WTC11 (cell line): ENCODE measurements around the gene MAPKAPK5.

Experiments
- ATF2 ChIP-seq: sonication (generic); formaldehyde crosslinking; IDR thresholded peaks from 2 replicates; pipeline ENCODE4 v1.8.1; 2022; ENCODE audit warnings: low read depth, missing genetic modification reagents, borderline replicate concordance
- CBFB ChIP-seq: sonication (generic); formaldehyde crosslinking; IDR thresholded peaks from 2 replicates; pipeline ENCODE4 v1.8.1; 2022; ENCODE audit warnings: mild to moderate bottlenecking, low read depth, missing genetic modification reagents
- CTCF ChIP-seq: fragments of 200-600 bp; IDR thresholded peaks from 2 replicates; pipeline ENCODE4 v1.8.0; 2022; ENCODE audit warnings: antibody characterized with exemption
- FOXP4 ChIP-seq: sonication (generic); formaldehyde crosslinking; IDR thresholded peaks from 2 replicates; pipeline ENCODE4 v1.8.0; 2022; ENCODE audit warnings: mild to moderate bottlenecking, missing genetic modification reagents
- NFATC4 ChIP-seq: fragments of 250-450 bp; sonication (Bioruptor Pico); IDR thresholded peaks from 2 replicates; pipeline ENCODE4 v1.9.0; 2021; ENCODE audit warnings: mild to moderate bottlenecking
- NFYB ChIP-seq: sonication (generic); formaldehyde crosslinking; conservative IDR thresholded peaks from 2 replicates; pipeline ENCODE4 v1.8.0; 2022; ENCODE audit warnings: low read depth, missing genetic modification reagents
- NR2C2 ChIP-seq: sonication (generic); formaldehyde crosslinking; IDR thresholded peaks from 2 replicates; pipeline ENCODE4 v1.8.0; 2022; ENCODE audit warnings: mild to moderate bottlenecking, missing genetic modification reagents
- PRDM15 ChIP-seq: sonication (generic); formaldehyde crosslinking; IDR thresholded peaks from 2 replicates; pipeline ENCODE4 v1.8.0; 2022; ENCODE audit warnings: missing genetic modification reagents
- STAT6 ChIP-seq: sonication (generic); formaldehyde crosslinking; conservative IDR thresholded peaks from 2 replicates; pipeline ENCODE4 v1.8.1; 2023; ENCODE audit warnings: mild to moderate bottlenecking, low read depth, missing genetic modification reagents, moderate library complexity
- TCF7 ChIP-seq: sonication (generic); formaldehyde crosslinking; IDR thresholded peaks from 2 replicates; pipeline ENCODE4 v1.8.0; 2022; ENCODE audit warnings: mild to moderate bottlenecking, low read depth, missing genetic modification reagents, moderate library complexity

- TF ChIP-seq STAT6 (CRISPR knock-in tag) (no peak), PRDM15 (CRISPR knock-in tag) (no peak), CTCF (no peak), NFYB (CRISPR knock-in tag) (no peak), CBFB (CRISPR knock-in tag) (no peak), ATF2 (CRISPR knock-in tag) (no peak), NFATC4 (CRISPR knock-in tag) (no peak), NR2C2 (CRISPR knock-in tag) (no peak), TCF7 (CRISPR knock-in tag) (no peak), FOXP4 (CRISPR knock-in tag) (no peak)
Measured at GRCh38 chr12:111927346-111927745, 85.3 kb downstream of the MAPKAPK5 start.
